ENCODE measurements around the gene NCAM1. TPM values are rescaled to one million over a fixed set of nuclear protein-coding genes. Genes with fewer than 3 reads are reported as not detected.

Gene NCAM1
- total and polyA plus RNA-seq, 2 experiments from 2014 or later = 0.76 to 1.6 TPM

- TF ChIP-seq ZNF462 (CRISPR knock-in tag; IDR thresholded peaks at IDR 0.05) (no peak), ETS1 (IDR thresholded peaks at IDR 0.05) (no peak)
These were observed 29.5 kb upstream of the NCAM1 start (continued) for GRCh38 chr11:112931703-112932102.

- no peaks in the 10 kb centered on the region for H3K36me3 Mint-ChIP-seq (ENCODE audit: low read depth)
- no peak overlapping the region for H3K27ac ChIP-seq (ENCODE audit: low read depth)
- no peaks in the 10 kb centered on the region for H3F3A ChIP-seq (replicated peaks; ENCODE audit: low read depth)
- ATAC-seq (no peak), DNase-seq (ENCODE audit: low spot score) (no peak)
- no peaks in the 10 kb centered on the region for H3K4me1 ChIP-seq (ENCODE audit: insufficient read depth)
- no peak overlapping the region for H3K4me3 ChIP-seq
- no peak overlapping the region for H3K27ac Mint-ChIP-seq
- no peak for TF ChIP-seq REST (IDR thresholded peaks at IDR 0.05; ENCODE audit: unreplicated experiment)
- no peak for TF ChIP-seq NANOG (IDR thresholded peaks at IDR 0.05; ENCODE audit: borderline replicate concordance)
- H3K36me3 ChIP-seq (ENCODE audit: insufficient read depth) = no peaks in the 10 kb centered on the region
- no peak overlapping the region for H3K4me3 Mint-ChIP-seq
- H3K4me2 ChIP-seq = no peak overlapping the region
- H3K9me2 ChIP-seq (ENCODE audit: insufficient read depth) = 0 out of 2 replicates have a peak, but pooled peaks cover 3% of the 10 kb centered on the region
- H3K27me3 Mint-ChIP-seq (ENCODE audit: insufficient read depth, low read depth, poor library complexity) = peaks cover 2% of the 10 kb centered on the region
- no peaks in the 10 kb centered on the region for H4K20me1 ChIP-seq (replicated peaks; ENCODE audit: insufficient read depth)
- peaks cover 7% of the 10 kb centered on the region; the same call in 2 of the 3 replicates for H3K4me1 Mint-ChIP-seq
- H2AFZ ChIP-seq = no peak overlapping the region
- no peaks in the 10 kb centered on the region for H3K27me3 ChIP-seq (ENCODE audit: insufficient read depth)
- no peaks in the 10 kb centered on the region for H3K79me2 ChIP-seq (replicated peaks; ENCODE audit: insufficient read depth)
- no peaks in the 10 kb centered on the region; the same call in 2 of the 3 replicates for H3K9me3 Mint-ChIP-seq
These were observed 28.6 kb upstream of the NCAM1 start for GRCh38 chr11:112932593-112932992.
